ENCODE measurements around the gene QPRT. TPM values are rescaled to one million over a fixed set of nuclear protein-coding genes. Genes with fewer than 3 reads are reported as not detected.

The QPRT gene
- total and polyA plus RNA-seq, 2 of the 13 experiments (the other 11 are each of a cell fraction or from before 2014, with no cell fraction given) = 130 to 218 TPM

DNA sequence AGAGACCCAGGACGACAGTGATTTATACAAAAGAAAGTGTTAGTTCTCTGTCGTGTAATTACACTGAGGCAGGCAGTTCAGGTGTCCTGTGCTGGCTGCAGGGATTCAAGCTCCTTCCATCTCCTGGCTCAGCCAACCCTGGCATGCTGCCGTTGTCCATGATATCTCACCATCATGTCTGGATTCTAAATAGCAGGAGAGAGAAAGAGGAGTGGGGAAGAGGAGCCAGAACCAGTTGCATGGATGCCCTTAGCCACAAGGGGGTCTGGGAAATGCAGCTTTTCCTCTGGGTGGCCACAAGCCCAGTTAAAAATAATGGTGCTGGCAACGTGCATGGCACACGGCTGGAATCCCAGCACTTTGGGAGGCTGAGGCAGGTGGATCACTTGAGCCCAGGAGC, 57.1 kb downstream of the QPRT start:
- ATAC-seq (peak; percentile 86), DNase-seq (ENCODE audit: low spot score) (peak; percentile 42), FAIRE-seq (no peak)
- in situ Hi-C loops (cut with HindIII; ENCODE audit: extremely low pct_ligation_motif_present, low pct_unique_long_range_greater_than_20kb) = no loop called here
- no peak overlapping the region; the same call in 1 of the 2 replicates for H3K4me2 ChIP-seq (ENCODE audit: low read depth, low read length)
- no peak overlapping the region for H3K9ac ChIP-seq (ENCODE audit: insufficient read depth, low read depth, low read length)
- ChIA-PET POLR2A (interaction anchor here (0.6 to 1.5 kb wide), 3 partner anchors 49 to 69 kb away, joined by 3 read pairs; partner anchors contain the start of gene KIF22), CTCF (ENCODE audit: low intra/inter-chr PET ratio, low total read pairs) (interaction anchor here (0.7 to 1.3 kb wide), 3 partner anchors 49 to 112 kb away, joined by 3 to 6 read pairs (median 3); partner anchors contain the start of gene KIF22)
- H3K27ac ChIP-seq (ENCODE audit: extremely low read length, insufficient read depth, low read length) = no peak overlapping the region
- no peaks in the 10 kb centered on the region for H3K79me2 ChIP-seq (ENCODE audit: insufficient read depth, low read length)
- no peaks in the 10 kb centered on the region for H4K20me1 ChIP-seq (ENCODE audit: insufficient read depth, low read length)
- intact Hi-C loops (cut with micrococcal nuclease; ENCODE audit: unreplicated experiment) = loop anchor here (5.0 kb wide), 1 partner anchor 56 kb away; the partner anchor contains the start of gene KIF22
- no TSS peak for BruUV-seq (replicated peaks)
- peaks cover 0 to 1% of the 10 kb centered on the region in 2 experiments; a peak in 2 of 5 replicates for H3K27me3 ChIP-seq (ENCODE audit: control insufficient read depth in 1 of 2, insufficient read depth in 2 of 2, low read length in 2 of 2)
- no peak overlapping the region for H3K4me3 ChIP-seq (replicated peaks in 1 of 3; ENCODE audit: insufficient read depth in 1 of 3, low read depth in 2 of 3, low read length in 3 of 3)
- H3K36me3 ChIP-seq (replicated peaks in 1 of 2; ENCODE audit: control insufficient read depth in 1 of 2, insufficient read depth in 2 of 2, low read length in 2 of 2) = no peaks in the 10 kb centered on the region
- WGBS (ENCODE audit: low lambda C conversion rate) = 12% methylated on average over 5 of the region's 5 CpGs
- H3K4me1 ChIP-seq (ENCODE audit: insufficient read depth, low read length) = peaks cover 62% of the 10 kb centered on the region
- H2AFZ ChIP-seq (ENCODE audit: low read length) = no peak overlapping the region
- no peaks in the 10 kb centered on the region for H3K9me3 ChIP-seq (ENCODE audit: low read length)
- TF ChIP-seq, protein P1, sequence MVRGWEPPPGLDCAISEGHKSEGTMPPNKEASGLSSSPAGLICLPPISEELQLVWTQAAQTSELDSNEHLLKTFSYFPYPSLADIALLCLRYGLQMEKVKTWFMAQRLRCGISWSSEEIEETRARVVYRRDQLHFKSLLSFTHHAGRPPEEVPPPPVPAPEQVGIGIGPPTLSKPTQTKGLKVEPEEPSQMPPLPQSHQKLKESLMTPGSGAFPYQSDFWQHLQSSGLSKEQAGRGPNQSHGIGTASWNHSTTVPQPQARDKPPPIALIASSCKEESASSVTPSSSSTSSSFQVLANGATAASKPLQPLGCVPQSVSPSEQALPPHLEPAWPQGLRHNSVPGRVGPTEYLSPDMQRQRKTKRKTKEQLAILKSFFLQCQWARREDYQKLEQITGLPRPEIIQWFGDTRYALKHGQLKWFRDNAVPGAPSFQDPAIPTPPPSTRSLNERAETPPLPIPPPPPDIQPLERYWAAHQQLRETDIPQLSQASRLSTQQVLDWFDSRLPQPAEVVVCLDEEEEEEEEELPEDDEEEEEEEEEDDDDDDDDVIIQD (CRISPR knock-in tag; IDR thresholded peaks at IDR 0.05; ENCODE audit: low read depth) = peak; percentile 51; the same call in 1 of the 2 replicates
- TF ChIP-seq STAG1 (CRISPR knock-in tag; IDR thresholded peaks at IDR 0.05) (peak; percentile 72), MED13 (CRISPR knock-in tag; IDR thresholded peaks at IDR 0.05) (no peak), HDAC2 (CRISPR knock-in tag; IDR thresholded peaks at IDR 0.05) (peak; percentile 46; the same call in 1 of the 2 replicates), TCF12 (IDR thresholded peaks at IDR 0.05) (no peak), TCF12 (CRISPR knock-in tag; IDR thresholded peaks at IDR 0.05) (no peak), TEAD3 (CRISPR knock-in tag; optimal IDR thresholded peaks at IDR 0.05; ENCODE audit: borderline replicate concordance) (peak; percentile 11), ZMYM3 (CRISPR knock-in tag; IDR thresholded peaks at IDR 0.05) (peak; percentile 50), RAD21 (CRISPR knock-in tag; IDR thresholded peaks at IDR 0.05) (peak; percentile 74), MED8 (CRISPR knock-in tag; IDR thresholded peaks at IDR 0.05; ENCODE audit: insufficient replicate concordance) (no peak), THYN1 (CRISPR knock-in tag; IDR thresholded peaks at IDR 0.05; ENCODE audit: borderline replicate concordance, low read depth) (no peak), RXRB (CRISPR knock-in tag; IDR thresholded peaks at IDR 0.05; ENCODE audit: borderline replicate concordance) (peak; percentile 23; the same call in 1 of the 2 replicates), ZNF788 (CRISPR knock-in tag; IDR thresholded peaks at IDR 0.05; ENCODE audit: borderline replicate concordance) (0 out of 2 replicates have a peak, but pooled peaks have one; percentile 25), SALL1 (CRISPR knock-in tag; IDR thresholded peaks at IDR 0.05) (0 out of 2 replicates have a peak, but pooled peaks have one; percentile 27)
- TF ChIP-seq, protein P2, sequence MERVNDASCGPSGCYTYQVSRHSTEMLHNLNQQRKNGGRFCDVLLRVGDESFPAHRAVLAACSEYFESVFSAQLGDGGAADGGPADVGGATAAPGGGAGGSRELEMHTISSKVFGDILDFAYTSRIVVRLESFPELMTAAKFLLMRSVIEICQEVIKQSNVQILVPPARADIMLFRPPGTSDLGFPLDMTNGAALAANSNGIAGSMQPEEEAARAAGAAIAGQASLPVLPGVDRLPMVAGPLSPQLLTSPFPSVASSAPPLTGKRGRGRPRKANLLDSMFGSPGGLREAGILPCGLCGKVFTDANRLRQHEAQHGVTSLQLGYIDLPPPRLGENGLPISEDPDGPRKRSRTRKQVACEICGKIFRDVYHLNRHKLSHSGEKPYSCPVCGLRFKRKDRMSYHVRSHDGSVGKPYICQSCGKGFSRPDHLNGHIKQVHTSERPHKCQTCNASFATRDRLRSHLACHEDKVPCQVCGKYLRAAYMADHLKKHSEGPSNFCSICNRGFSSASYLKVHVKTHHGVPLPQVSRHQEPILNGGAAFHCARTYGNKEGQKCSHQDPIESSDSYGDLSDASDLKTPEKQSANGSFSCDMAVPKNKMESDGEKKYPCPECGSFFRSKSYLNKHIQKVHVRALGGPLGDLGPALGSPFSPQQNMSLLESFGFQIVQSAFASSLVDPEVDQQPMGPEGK (CRISPR knock-in tag; IDR thresholded peaks at IDR 0.05) = peak; percentile 29; the same call in 1 of the 2 replicates
- TF ChIP-seq, protein P3, sequence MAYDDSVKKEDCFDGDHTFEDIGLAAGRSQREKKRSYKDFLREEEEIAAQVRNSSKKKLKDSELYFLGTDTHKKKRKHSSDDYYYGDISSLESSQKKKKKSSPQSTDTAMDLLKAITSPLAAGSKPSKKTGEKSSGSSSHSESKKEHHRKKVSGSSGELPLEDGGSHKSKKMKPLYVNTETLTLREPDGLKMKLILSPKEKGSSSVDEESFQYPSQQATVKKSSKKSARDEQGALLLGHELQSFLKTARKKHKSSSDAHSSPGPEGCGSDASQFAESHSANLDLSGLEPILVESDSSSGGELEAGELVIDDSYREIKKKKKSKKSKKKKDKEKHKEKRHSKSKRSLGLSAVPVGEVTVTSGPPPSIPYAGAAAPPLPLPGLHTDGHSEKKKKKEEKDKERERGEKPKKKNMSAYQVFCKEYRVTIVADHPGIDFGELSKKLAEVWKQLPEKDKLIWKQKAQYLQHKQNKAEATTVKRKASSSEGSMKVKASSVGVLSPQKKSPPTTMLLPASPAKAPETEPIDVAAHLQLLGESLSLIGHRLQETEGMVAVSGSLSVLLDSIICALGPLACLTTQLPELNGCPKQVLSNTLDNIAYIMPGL (CRISPR knock-in tag; IDR thresholded peaks at IDR 0.05; ENCODE audit: borderline replicate concordance in 1 of 2, low read depth in 1 of 2) = peak in 1 of 2 experiments; percentile 34; a peak in 1 of 4 replicates
